NCI-H345 (cell line): ENCODE results near the gene HPS3.
A peak's percentile ranks its signal among the peaks of the same experiment; 100 is the strongest.

Experiments used
- DNase-seq: peaks from one replicate; lab custom pipeline; 2025; lab: John Stamatoyannopoulos, UW

Gene HPS3

DNA sequence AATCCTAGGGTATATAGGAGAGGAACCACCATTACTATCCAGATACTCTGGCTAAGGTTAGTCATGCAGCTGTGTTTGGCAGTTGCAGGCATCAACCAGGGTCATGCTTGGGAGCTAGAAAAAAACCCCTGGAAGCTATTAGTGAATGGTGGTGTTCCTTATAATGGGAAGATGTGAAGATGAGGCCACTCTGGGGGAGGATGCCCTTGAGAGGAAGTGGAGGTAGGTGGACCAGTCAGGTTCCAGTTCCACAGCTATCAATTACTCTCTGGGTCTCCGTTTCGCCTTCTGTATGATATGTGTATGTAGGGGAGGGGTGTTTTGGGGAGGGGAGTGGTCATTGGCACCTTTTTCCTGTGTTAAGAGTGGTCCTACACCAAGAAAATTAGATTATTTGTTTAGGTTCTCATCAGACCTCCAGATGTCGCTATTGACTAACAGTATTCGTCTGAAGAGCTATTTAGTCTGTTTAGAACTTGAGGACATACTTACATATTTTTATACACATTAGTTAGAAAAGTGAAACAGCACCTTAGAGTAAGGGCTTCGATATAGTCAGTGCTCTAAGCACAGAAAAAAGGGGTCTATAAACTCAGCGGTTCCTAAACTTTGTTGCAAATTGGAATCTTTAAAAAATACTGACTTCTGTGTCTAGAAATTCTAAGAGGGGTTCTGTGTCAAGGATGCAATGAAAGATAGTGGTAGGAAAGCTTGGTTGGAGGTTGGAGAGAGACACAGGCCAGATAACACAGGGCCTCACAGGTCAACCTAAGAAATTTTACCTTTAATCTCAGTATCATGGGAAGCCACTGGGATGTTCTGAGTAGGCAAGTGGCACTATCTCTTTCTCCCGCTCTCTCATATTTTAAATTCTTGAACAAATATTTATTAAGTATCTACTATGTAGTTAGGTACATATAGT, 9.1 kb upstream of the HPS3 start:
- peak; percentile 61 for DNase-seq

- no peak for DNase-seq
Observed at GRCh38 chr3:149122721-149123578, 6.5 kb upstream of the HPS3 start.

- no peak for DNase-seq
Observed at GRCh38 chr3:149128821-149129220, 617 bp upstream of the HPS3 start.

DNA sequence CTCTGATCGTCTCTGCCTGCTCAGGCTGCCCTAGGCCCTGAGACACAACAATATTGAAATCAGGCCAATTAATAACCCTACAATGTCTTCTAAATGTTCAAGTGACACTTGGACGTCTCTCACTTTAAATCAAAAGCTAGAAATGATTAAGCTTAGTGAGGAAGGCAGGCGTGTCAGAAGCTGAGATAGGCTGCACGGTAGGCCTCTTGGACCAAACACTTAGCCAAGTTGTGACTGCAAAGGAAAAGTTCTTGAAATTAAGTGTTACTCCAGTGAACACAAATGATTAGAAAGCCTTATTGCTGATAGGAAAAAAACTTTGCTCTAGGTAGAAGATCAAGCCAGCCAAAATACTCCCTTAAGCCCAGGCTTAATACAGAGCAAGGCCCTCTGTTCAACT, 2.2 kb downstream of the HPS3 start:
- no peak for DNase-seq

DNA sequence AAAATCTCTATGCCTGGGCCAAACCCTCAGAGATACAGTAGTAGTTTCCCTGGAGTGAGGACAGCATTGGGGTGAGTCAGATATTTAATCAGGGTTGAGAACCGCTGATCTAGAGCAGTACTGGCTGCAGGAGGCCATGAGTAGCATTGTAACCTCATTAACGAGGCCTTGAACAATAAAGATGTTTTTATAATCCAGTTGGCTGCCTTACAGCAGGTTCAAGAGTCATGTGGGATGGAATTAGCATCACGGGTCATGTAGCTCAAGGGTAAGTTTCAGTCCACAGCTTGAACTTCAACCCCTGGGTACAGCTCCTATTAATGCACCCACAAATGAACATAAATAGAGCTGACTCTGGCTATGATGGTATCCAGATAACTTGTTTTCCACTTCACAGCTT, 5.1 kb downstream of the HPS3 start:
- DNase-seq = no peak

- DNase-seq = no peak
Observed at GRCh38 chr3:149142682-149143081, 13.2 kb downstream of the HPS3 start.

DNA sequence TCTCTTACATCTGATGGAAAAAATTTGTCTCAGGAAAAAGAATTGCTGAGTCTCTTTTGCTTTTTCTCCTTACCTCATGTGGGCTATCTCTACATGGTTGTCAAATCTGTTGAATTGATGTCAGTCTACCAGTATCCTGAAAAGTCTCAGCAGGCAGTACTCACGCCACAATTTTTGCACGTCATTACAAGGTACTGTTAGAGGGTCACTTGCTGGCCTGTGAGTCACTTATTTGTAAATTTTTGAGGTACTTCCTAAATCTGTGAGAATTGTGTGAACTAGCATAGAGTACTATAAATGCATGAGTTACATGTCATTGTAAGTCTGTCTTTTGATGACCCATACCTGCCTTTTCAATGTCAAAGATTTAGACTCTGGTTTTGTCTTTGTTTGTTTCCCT, 15.9 kb downstream of the HPS3 start:
- DNase-seq = no peak

- no peak for DNase-seq
Observed at GRCh38 chr3:149145974-149146373, 16.5 kb downstream of the HPS3 start.

DNA sequence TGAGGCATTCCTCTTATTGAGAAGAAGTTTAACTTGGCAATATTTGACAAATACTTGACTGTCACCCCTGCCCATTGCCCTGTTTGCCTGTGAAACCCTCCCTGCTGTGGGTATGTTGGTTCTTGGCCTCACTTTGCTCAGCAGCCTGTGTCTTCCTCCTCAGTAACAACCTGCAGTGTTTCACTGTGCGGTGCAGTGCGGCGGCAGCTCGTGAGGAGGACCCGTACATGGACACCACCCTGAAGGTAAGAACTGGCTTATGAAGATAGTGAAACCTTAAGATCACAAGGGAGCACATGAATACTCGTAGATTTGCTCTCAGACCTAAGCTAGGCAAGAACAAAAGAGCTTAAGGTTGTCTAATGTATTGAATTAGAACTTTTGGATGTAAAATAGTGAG, 21.0 kb downstream of the HPS3 start:
- no peak for DNase-seq

- no peak for DNase-seq
Observed at GRCh38 chr3:149151843-149152242, 22.4 kb downstream of the HPS3 start.

DNA sequence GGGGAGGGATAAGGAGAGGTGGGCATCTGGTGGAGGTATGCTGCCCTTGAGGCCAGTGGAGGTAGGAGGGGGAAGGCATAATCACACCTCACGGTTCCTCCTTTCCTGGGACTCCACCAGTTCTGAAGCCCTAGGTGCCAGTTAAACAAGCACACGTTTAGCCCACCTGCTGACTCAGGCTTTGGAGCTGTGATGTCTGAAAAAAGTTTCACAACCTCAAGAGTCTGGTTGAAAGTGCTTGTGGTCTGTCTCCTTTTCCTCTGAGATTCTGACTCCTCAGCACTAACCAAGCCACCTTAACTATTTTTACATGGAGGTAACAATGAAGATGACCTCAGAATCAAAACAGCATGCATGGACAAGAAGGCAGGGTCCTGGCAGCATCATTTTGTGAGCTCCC, 23.0 kb downstream of the HPS3 start:
- peak; percentile 16 for DNase-seq

GRCh38 chr3:149153402-149153801, 24.0 kb downstream of the HPS3 start:
- DNase-seq = no peak

DNA sequence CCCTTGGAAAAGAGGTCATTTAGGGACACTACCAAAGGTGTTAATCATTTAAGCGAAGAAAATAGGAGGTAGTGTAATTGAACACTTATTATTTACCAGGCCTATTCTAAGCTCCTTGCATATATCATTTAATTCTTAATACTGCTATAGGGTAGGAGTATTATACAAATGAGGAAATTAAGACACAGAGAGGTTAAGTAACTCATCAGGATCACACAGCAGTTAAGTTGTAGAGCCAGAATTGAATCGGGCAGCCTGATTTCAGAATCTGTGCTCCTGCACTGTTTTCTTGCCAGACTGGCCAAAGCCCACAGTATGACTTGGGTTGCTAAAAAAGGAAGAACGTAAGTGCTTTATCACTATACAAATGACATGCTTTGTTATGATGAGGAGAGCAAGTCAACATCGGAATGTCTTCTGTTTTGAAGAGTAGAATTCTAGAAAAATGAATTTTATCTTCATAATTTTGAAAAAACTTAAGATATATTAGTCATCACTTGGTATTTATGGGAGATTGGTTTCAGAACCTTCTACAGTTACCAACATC, 31.4 kb downstream of the HPS3 start:
- DNase-seq = no peak

DNA sequence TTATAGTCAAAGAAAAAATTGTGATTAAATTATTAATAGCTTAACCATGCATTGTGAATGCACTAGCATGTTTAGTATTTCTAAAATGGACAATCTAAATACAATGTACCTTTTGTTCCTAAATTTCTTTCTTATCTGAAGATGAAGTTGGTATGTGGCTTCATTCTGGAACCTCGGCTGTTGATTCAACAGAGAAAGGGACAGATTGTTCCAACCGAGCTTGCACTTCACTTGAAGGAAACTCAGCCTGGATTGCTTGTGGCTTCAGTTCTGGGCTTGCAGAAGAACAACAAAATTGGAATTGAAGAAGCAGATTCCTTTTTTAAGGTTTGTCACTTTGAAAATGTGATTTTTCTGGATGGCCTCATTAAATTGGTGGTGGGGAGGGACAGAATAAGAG, 32.6 kb downstream of the HPS3 start:
- no peak for DNase-seq

DNA sequence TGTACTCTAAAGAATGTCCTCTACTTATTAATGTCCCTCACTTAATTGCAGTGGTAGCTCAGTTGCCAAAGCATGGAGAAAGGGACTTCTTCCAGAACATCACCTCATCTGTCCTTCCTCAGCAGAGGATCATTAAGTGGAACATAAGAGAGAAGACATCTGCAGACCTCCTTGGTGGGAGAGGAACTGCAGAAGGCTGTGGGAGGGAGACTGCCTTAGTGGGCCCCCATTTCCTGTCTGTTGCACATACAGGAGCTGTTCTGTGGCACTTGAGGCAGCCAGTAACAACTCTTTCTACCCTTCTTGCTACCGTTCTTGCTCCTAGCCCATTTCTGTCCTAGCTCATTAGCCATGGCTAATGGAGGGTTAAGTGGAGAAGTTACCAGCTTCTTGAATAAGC, 33.6 kb downstream of the HPS3 start:
- DNase-seq = no peak

GRCh38 chr3:149167898-149168297, 38.5 kb downstream of the HPS3 start:
- no peak for DNase-seq

DNA sequence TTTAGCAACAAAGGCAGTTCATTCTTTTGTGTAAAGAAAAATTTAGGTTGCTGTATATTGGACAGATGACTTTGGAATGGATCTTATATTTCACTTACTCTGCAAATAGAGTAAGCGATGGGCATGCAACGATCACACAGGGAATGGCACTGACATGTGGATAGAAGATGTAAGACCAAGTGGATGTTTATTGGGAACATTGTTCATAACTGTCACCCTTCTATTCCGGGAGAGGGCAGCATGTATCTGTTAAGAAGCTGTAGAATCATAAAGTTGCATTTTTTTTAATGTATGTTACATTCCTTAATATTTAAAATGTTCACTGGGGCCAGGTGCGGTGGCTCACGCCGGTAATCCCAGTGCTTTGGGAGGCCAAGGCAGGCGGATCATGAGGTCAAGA, 41.2 kb downstream of the HPS3 start:
- DNase-seq = no peak

GRCh38 chr3:149174901-149175300, 45.5 kb downstream of the HPS3 start:
- DNase-seq = no peak

- DNase-seq = no peak
Observed at GRCh38 chr3:149177122-149177521, 47.7 kb downstream of the HPS3 start.

DNA sequence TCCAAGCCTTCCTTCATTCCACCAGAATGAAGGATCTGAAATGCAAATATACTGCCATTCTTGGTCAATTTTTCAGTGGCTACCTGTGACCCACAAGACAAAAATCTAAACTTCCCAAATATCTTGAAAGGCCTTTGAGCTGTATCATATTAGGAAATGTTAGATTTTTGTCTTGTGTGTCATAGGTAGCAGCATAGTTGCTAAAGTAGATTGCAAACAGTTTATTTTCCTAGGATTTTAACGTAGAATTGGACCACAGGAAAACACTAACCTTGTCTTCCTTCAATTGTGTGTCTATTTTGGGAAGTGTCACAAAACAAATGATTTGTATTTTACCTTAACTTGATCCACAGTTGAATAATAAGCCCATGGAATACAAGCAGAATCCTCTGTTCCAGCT, 49.8 kb downstream of the HPS3 start:
- no peak for DNase-seq

DNA sequence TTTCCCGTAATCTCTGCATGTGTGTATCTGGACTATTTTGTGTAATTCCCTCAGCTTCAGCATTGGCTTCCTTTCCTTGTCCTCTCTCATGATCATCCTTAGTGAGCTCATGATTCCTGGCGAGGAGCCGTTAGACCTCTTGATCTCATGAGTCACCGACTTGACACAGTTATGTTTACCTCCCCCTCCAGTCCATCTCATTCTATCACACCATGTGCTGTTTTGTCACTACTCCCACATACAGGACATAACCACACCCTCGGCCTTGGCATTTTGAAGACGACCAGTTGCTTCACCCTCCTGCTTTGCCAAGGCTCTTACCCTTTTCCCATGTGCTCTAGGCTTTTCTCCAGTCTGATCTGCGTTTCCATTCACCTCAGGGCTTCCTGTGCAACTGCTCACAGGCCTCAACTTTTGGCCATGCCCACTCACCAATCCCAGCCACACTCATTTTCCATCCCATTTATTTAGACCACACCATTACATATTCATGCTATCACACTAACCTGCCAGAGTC, 50.7 kb downstream of the HPS3 start:
- DNase-seq = no peak

DNA sequence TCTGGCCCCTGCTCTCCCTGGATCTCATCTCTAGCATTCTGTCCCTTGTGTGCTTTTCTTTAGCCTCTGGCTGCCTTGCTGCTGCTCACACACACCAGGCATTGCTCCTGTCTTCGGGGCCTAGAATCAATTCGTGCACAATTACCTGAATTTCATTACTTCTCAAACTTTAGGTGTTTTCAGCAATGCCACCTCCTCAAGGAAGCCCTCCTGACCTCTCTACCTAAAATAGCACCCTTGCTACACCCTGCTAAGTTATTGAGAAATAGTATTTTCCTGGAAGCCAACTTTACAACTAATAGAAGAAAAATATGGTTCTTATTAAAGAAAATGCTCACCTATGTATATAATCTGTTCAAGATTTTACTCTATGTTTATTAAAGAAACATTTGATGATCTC, 51.7 kb downstream of the HPS3 start:
- no peak for DNase-seq

DNA sequence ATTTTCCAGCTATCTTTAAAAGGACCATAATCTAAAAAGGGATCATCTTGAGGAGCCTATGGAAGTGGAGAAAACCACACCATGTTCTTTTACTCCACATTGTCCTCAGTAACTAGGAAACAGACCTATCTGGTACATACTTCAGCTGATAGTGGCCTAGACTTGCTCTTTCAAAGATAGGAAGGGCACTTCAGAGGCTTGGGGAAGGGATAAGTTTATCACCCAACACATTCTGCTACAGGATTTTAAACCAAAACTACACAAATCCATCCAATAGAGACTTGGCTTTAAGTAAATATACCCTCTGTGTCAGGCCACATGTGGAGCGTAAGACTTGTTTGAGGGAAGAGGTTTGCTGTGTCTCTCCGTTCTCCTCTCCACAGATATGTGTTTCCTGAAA, 56.8 kb downstream of the HPS3 start:
- DNase-seq = no peak
